ENCODE data around the gene INCENP.
A peak's percentile ranks its signal among the peaks of the same experiment; 100 is the strongest.
"Not testable (repeated sequence)": the region's sequence is repeated elsewhere in the genome, so short reads cannot be mapped to it uniquely, and the experiment has no call there.

The INCENP gene

DNA sequence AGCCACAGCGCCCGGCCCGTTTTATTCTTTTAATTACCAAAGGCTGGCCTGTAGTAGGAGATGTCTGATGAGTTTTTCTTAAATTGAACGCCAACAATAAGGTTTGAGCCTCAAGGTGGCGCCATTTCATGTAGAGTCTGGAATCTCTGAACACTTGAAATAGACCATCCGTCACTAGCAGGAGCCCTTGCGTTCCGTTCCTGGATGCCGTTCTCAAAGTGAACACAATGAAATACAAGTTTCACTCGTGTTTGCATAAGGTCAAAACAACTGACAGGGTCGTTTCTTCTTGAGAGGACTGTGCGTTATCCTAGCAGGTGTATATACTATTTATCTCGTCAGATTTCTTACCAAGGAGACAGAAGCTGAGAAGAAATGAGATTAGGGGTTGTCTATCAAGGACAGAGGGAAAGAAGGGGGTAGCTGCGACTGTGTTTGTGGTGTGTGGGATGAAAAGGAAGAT, 47.5 kb downstream of the INCENP start:
- peak; percentile 82 for DNase-seq (ENCODE audit: low spot score)

DNA sequence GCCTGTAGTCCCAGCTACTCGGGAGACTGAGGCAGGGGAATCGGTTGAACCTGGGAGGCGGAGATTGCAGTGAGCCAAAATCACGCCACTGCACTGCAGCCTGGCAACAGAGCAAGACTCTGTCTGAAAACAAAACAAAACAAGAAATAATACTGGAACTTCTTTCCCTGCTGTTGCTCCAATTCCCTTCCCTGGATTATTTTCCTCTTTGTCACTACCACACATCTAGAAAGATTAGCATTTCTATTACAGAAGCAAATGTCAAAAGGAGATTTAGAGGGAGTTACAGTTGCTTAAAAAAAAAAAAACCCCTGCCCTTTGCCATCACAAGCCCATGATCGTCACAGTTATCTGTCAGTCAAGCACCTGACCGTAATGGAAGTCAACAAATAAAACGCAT, 48.5 kb downstream of the INCENP start:
- no peak for DNase-seq (ENCODE audit: low spot score)

DNA sequence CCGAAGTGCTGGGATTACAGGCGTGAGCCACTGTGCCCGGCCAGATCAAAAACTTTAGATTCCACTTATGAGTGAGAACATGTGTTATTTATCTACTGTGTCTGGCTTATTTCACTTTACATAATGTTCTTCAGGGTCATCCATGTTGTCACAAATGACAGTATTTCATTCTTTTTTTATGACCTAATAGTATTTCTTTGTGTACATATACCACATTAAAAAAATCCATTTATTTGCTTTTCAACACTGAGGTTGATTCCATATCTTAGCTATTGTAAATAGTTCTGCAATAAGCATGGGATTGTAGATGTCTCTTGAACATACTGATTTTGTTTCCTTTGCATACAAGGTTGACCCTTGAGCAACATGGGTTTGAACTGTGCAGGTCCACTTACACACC, 53.0 kb downstream of the INCENP start:
- DNase-seq (ENCODE audit: low spot score): no peak

- DNase-seq (ENCODE audit: low spot score): no peak
Observed at GRCh38 chr11:62179995-62180394, 56.2 kb downstream of the INCENP start.

GRCh38 chr11:62181097-62181496, 57.3 kb downstream of the INCENP start:
- DNase-seq (ENCODE audit: low spot score): no peak

DNA sequence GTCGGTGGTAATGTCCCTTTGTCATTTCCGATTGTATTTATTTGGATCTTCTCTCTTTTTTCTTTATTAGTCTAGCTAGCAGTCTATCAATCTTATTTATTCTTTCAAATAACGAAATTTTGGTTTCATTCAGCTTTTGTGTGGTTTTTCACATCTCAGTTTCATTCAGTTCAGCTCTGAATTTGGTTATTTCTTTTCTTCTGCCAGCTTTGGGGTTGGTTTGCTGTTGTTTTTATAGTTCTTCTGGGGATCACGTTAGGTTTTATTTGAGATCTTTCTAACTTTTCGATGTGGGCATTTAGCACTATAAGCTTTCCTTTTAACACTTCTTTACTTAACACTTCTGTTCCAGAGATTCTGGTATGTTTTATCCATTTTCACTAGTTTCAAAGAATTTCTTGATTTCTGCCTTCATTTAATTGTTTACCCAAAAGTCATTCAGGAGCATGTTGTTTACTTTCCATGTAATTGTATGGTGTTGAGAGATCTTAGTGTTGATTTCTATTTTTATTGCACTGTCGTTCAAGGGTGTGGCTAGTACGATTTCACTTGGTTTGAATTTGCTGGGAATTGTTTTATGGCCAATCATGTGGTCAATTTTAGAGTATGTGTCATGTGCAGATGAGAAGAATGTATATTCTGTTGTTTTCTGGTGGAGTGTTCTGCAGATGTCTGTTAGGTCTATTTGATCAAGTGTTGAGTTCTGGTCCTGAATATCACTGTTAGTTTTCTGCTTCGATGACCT, 58.5 kb downstream of the INCENP start:
- DNase-seq (ENCODE audit: low spot score): no peak

GRCh38 chr11:62186195-62186594, 62.4 kb downstream of the INCENP start:
- DNase-seq (ENCODE audit: low spot score): no peak

DNA sequence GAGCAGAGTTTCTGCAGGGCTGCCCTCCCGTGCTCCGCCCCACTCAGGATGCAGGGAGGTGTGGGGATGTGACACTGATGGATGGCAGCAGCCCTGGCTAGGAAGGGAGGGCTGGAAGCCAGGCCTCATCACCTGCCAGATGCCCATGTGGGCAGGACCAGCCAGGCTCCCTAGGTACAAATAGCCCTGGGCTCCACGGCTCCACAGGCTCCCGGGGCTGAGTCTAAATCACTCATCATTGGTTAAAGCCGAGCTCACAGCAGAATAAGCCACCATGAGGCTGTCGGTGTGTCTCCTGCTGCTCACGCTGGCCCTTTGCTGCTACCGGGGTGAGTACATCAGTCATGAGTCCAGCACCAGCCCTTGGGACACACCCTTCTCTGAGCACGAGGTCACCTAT, 66.2 kb downstream of the INCENP start, which contains the start of gene SCGB1D1:
Gene SCGB1D1, plus strand, starts transcription at position 206 of the 400 bp plus-strand sequence. Its CDS starts 69 bp downstream, at position 275.
- DNase-seq (ENCODE audit: low spot score): no peak

GRCh38 chr11:62193952-62194351, 70.1 kb downstream of the INCENP start:
- DNase-seq (ENCODE audit: low spot score): no peak

DNA sequence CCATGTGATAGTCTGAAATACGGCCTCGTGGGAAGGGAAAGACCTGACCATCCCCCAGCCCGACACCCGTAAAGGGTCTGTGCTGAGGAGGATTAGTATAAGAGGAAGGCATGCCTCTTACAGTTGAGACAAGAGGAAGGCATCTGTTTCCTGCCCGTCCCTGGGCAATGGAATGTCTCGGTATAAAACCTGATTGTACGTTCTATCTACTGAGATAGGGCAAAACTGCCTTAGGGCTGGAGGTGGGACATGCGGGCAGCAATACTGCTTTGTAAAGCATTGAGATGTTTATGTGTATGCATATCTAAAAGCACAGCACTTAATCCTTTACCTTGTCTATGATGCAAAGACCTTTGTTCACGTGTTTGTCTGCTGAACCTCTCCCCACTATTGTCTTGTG, 71.2 kb downstream of the INCENP start:
- not testable (repeated sequence) for DNase-seq (ENCODE audit: low spot score)

GRCh38 chr11:62195945-62196344, 72.1 kb downstream of the INCENP start:
- DNase-seq (ENCODE audit: low spot score): no peak

DNA sequence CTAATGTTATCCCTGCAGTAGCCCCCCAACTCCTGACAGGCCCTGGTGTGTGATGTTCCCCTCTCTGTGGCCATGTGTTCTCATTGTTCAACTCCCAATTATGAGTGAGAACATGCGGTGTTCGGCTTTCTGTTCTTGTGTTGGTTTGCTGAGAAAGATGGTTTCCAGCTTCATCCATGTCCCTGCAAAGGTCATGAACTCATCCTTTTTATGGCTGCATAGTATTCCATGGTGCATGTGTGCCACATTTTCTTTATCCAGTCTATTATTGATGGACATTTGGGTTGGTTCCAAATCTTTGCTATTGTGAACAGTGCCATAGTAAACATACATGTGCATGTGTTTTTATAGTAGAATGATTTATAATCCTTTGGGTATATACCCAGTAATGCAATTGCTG, 73.6 kb downstream of the INCENP start:
- not testable (repeated sequence) for DNase-seq (ENCODE audit: low spot score)

DNA sequence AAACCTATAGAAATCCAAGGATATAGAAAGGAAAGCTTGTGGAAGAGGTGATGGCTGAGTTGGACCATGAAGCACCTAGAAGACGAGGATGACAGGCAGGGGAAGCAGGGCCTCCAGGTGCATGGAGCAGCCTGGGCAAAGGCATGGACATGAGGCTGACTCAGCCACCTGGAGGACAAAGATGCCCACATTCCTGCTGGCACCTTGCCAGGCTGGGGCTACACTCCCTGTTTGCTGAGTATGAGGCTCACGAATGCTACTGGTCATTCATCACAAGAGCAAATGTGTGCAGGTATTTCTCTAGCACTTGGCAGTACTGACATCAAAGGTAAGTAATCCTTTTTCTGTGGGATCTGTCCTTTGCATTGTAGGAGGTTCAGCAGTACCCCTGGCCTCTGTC, 77.6 kb downstream of the INCENP start:
- no peak for DNase-seq (ENCODE audit: low spot score)

All from GM03348 (cell line).